ENCODE results near the gene ZMIZ1.

ZMIZ1 gene

GRCh38 chr10:79068562-79069324 lies at the start of gene ZMIZ1:
Gene ZMIZ1 (plus strand): TSS chr10:79068966. CDS start chr10:79201633, 132,667 bp downstream.
- peak; percentile 64 to 79 for DNase-seq

GRCh38 chr10:79019441-79020014 lies 49.2 kb upstream of the ZMIZ1 start:
- DNase-seq: no peak

GRCh38 chr10:79020015-79020491 lies 48.7 kb upstream of the ZMIZ1 start:
- DNase-seq: no peak

GRCh38 chr10:79020605-79021004 lies 48.2 kb upstream of the ZMIZ1 start:
- DNase-seq: no peak

GRCh38 chr10:79021331-79021907 lies 47.3 kb upstream of the ZMIZ1 start:
- DNase-seq: no peak

GRCh38 chr10:79021948-79022499 lies 46.7 kb upstream of the ZMIZ1 start:
- DNase-seq: no peak

- DNase-seq: no peak
Observed at GRCh38 chr10:79022565-79023230, 46.1 kb upstream of the ZMIZ1 start.

- no peak for DNase-seq
Observed at GRCh38 chr10:79023240-79024162, 45.3 kb upstream of the ZMIZ1 start.

GRCh38 chr10:79024296-79024695 lies 44.5 kb upstream of the ZMIZ1 start:
- DNase-seq: no peak

- no peak for DNase-seq
Observed at GRCh38 chr10:79024720-79025198, 44.0 kb upstream of the ZMIZ1 start.

- DNase-seq: no peak
Observed at GRCh38 chr10:79025199-79025832, 43.5 kb upstream of the ZMIZ1 start.

GRCh38 chr10:79026341-79026761 lies 42.4 kb upstream of the ZMIZ1 start:
- DNase-seq: no peak

GRCh38 chr10:79026806-79027146 lies 42.0 kb upstream of the ZMIZ1 start:
- DNase-seq: no peak

- no peak for DNase-seq
Observed at GRCh38 chr10:79027147-79028055, 41.4 kb upstream of the ZMIZ1 start.

- DNase-seq: no peak
Observed at GRCh38 chr10:79028056-79028430, 40.7 kb upstream of the ZMIZ1 start.

GRCh38 chr10:79028451-79029010 lies 40.2 kb upstream of the ZMIZ1 start:
- no peak for DNase-seq

GRCh38 chr10:79029478-79030390 lies 39.0 kb upstream of the ZMIZ1 start:
- no peak for DNase-seq

- DNase-seq: no peak
Observed at GRCh38 chr10:79030705-79031104, 38.1 kb upstream of the ZMIZ1 start.

- DNase-seq: no peak
Observed at GRCh38 chr10:79031723-79032122, 37.0 kb upstream of the ZMIZ1 start.
